Left cardiac atrium (tissue), 4 donors: ENCODE measurements around the gene ZMAT3. TPM values are rescaled to one million over a fixed set of nuclear protein-coding genes. Genes with fewer than 3 reads are reported as not detected.
"Not testable (repeated sequence)": the region's sequence is repeated elsewhere in the genome, so short reads cannot be mapped to it uniquely, and the experiment has no call there.

ENCODE experiments used
- ATAC-seq, 2 donors: fragments of 200-7000 bp; cut with Tn5 transposase; one replicate each; pipeline ENCODE4 v1.9.1; 2020; ENCODE audit warnings: mild to moderate bottlenecking in 2 of 2, moderate library complexity in 2 of 2
- DNase-seq: peaks from one replicate; pipeline ENCODE4 v3.0.0-alpha.2; 2020
- intact Hi-C, 2 donors: fragments of 100-400 bp; cut with DNase I; formaldehyde crosslinking; loops; one replicate each; pipeline versions ENCODE4 v1.14.1 to v1.15.1; 2022 to 2023
- long read RNA-seq: library from polyadenylated mRNA; unstranded; transcript quantifications from one replicate; pipeline ENCODE4 v2.0.0, GENCODE V29; 2021
- total RNA-seq, 2 donors: library from RNA; stranded (reverse); fragmentation: NEBNext Ultra II Directional; extraction: Animal tissue kit (Norgen Biotek cat#: 25700); gene quantifications; one replicate each; pipeline ENCODE4 v1.2.1, GENCODE V29; 2021
- donor health status: DM: no; HTN: yes; CAD: no.
- donor health status: DM: no; HTN: yes; CAD: no; lungs with severe emphysema.
- donor health status: DM: yes; HTN: yes; CAD: no.
- donor health status: Dilated cardiomyopathy.

Gene ZMAT3, protein sequence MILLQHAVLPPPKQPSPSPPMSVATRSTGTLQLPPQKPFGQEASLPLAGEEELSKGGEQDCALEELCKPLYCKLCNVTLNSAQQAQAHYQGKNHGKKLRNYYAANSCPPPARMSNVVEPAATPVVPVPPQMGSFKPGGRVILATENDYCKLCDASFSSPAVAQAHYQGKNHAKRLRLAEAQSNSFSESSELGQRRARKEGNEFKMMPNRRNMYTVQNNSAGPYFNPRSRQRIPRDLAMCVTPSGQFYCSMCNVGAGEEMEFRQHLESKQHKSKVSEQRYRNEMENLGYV
- total RNA-seq, result 10 to 100 TPM; 13.9 to 17.1 TPM
- long read RNA-seq, full-length matches to known transcripts, result 1 of 5 reads
- long read RNA-seq, partial matches to known transcripts, result 4 of 5 reads
- long read RNA-seq, other reads (novel, unspliced or antisense), result 0 of 5 reads

DNA sequence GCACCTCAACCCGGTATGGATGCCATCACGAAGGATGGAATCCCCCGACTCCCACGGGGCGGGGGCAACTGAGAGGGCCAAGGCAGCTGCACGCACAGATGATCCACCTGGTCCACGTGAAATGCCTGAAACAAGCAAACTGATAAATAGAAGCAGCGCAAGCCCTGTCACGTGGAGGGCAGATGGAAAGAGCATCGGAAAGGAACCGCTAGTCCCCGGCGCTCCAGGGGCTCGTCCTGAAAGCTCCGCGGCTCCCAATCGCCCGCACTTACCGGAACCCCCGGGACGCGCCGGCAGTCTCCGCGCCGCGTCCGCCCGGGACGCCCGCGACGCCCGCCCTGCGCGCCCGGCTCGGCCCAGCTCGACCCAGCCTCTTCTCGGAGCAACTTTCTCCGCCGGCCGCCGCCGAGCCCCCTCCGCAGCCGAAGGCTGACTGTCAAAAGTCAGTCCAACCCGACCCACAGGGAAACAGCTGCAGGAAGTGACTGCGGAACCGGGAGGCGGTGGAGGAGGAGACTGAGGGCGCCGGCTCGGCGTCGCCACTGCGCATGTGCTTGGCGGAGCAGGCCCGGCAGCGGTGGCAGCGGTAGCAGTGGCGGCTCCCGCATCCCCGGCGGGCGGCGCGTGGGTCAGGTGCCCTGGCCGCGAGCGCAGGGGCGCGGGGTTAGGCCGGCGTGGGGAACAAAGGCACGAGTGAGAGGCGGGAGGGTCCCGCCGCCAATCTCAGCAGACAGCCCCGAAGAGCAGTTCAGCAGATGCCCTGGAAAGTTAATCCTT is at the start of gene ZMAT3:
Gene ZMAT3, minus strand, starts transcription at position 487 of the 777 bp plus-strand sequence. CDS start 4,057 bp downstream, outside the sequence.
- intact Hi-C loops, result loop anchor here (10.0 kb wide), 2 partner anchors 47 to 57 kb away; no protein-coding TSS in a partner anchor
- DNase-seq (peak; percentile 93), ATAC-seq (peak; percentile 97 to 99)

DNA sequence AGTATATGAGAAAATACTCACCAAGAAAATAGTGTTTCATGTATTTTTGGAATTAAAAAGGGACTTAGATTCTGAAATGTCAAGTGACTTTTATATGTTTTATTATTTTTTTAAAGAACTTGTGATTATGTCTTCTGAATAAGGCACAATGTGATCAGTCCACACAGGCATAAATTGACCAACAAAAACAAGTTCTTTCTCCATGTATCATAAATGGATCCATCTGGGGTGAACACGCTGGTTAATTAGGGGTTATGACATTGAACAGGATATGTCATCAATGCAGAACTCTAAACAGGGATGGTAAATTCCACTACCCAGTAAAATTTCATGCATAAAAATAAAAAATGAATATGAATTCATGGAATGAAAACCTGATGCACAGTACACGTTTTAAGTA is 45.2 kb upstream of the ZMAT3 start:
- DNase-seq, result no peak
- intact Hi-C loops, result no loop called here

DNA sequence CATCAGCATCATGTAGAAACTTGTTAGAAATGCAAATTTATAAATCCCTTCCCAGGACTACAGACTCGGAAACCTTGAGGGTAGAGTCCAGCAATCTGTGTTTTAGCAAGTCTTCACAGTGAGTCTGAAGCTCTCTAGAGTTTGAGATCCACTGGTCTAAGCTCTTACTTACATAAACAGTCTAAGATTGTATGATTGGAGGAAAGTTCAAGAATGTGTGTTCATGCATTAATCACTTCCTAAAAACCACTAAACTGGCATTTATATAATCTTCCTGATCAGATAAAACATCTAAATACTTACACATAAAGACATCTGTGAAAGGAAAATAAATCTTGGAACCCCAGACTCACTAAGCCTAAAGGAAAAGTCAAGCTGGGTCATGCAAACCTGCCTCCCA is 43.8 kb upstream of the ZMAT3 start:
- intact Hi-C loops, DNase-seq, ATAC-seq: not testable (repeated sequence)

More for the DNA sequence above, 45.2 kb upstream of the ZMAT3 start:
- no peak for ATAC-seq

DNA sequence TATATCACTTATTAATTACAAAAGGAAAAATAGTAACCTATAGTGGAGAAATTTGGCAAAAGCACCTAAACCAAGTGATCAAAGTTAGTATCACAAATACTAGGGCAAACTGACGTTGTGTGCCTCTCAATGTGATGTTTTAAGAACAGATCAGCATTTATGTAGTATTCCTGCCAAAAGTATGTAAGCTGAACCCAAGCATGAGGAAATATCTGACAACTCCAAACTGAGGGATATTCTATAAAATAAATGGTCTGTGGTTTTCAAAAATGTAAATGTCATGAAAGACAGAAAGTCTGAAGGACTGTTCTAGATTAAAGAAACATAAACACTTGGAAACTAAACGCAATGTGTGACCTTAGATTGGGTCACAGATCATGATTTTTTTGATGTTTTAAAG is 42.3 kb upstream of the ZMAT3 start:
- DNase-seq, result no peak
- intact Hi-C loops, result no loop called here
- ATAC-seq, result no peak

DNA sequence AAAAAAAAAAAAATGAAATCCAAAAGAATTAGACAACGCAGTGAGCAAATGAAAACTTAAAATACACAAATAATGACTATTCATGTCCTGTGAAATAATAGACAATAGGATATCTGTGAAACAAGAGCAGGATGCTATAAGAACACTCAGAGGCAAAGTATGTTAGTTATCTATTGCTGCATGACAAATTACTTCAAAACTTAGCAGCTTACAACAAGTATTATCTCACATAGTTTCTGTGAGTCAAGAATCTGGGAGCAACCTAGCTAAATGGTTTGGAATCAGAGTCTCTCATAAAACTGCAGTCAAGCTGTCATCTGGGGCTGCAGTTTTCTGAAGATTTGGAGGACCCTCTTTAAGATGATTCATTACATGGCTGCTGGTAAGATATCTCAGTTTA is 36.5 kb upstream of the ZMAT3 start:
- DNase-seq, result no peak
- peak in 1 of 2 donors; percentile 16 for ATAC-seq
- intact Hi-C loops, result loop anchor here in 1 of 2 donors (10.0 kb wide), 1 partner anchor 207 kb away; no protein-coding TSS in a partner anchor

DNA sequence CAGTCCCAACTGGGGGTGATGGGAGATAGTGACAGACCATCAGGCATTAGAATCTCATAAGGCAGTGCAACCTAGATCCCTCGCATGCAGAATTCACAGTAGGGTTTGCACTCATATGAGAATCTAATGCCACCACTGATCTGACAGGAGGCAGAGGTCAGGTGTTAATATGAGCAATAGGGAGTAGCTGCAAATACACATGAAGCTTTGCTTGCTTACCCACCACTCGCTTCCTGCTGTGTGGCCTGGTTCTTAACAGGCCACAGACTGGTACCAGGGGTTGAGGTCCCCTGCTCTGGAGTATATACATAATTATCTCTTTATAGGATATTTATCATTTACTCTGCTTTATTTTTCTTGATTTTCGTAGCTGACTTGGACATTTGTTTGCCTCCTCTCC is 36.0 kb upstream of the ZMAT3 start:
- ATAC-seq, result no peak
- intact Hi-C loops, result loop anchor here in 1 of 2 donors (10.0 kb wide), 1 partner anchor 207 kb away; no protein-coding TSS in a partner anchor

DNA sequence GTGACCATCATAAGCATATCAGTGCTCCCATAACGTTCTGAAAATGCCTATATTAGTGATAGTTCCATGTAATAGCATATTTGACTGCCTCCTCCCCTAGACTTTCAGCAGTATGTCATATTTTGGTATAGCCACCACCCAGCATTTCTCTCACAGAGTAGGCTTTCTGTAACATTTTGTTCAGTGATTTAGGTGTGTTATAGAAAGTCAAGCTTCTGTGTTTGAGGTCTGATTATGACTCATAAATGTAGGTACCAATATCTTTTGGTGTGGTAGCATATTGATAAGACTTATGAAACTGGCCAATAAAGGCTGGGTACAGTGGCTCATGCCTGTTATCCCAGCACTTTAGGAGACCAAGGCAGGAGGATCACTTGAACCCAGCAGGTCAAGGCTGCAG is 34.3 kb upstream of the ZMAT3 start:
- DNase-seq (no peak), ATAC-seq (no peak)
- intact Hi-C loops, result loop anchor here in 1 of 2 donors (10.0 kb wide), 1 partner anchor 209 kb away; no protein-coding TSS in a partner anchor

More for the DNA sequence above, 36.0 kb upstream of the ZMAT3 start:
- DNase-seq, result no peak

DNA sequence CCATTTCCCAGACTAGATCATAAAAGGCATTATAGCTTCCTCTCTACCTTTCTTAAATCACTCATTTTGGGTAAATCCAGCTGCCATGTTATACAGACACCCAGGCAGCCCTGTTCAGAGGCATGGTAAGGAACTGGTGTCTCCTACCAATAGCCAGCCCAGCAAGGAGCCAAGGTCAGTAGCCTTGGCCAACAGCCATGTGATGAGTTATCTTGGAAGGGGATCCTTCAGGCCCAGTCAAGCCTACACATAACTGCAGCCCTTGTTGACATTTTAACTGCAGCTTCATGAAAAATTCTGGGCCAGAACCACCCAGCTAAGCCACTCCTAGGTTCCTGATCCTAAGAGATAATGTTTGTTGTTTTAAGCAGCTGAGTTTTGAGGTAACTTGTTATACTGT is 29.0 kb upstream of the ZMAT3 start:
- DNase-seq (no peak), ATAC-seq (no peak)
- intact Hi-C loops, result loop anchor here in 1 of 2 donors (10.0 kb wide), 1 partner anchor 214 kb away; no protein-coding TSS in a partner anchor

DNA sequence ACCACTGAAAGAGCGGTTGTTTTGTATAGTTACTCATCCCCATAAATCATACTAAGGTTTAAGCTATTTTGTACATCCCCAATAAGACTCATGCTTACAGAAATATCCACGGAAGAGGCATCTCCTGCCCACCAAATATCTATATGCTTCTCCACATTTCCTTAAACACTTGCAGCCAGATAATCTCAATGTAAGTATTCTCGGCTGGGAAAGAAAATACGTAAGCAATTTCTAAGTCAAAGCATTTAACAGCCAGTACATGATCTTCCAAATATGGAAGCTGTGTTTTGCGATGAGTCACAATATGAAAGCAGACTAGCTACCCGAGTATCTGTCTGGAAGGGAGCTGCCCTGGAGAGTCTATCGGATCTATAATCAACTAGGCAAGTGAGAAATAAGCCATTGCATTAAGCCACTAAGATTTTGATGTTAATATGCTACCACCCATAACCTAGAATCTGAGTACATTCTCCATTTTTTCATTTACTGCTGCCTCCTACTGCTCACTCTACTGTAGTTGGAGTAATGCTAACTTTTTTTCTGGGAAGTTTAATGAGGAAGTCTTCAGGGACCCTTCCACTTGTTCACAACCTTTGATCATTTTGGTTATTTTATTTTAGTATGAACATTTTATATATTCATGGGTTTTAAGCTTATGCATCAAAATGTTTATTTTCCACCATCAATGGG is 26.9 kb upstream of the ZMAT3 start:
- intact Hi-C loops, result no loop called here
- no peak for DNase-seq
- ATAC-seq, result no peak

DNA sequence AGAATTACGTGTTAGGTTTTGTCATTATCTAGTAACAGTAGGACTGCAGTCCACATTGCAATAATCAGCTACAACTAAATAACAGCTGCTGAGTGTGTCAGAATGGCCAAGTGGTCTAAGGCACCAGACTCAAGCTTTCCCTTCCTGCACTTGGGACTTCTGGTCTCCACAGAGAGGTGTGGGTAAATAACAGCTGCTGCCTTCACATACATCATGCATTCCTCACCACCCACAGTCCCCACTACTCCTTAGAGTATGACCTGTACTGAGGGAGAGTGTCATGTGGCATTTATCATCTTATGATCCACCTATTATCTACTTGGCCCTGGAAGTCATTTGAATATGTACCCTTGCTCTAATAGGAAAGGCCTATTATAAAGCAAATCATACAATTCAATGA is 22.2 kb upstream of the ZMAT3 start:
- no peak for ATAC-seq
- no peak for DNase-seq
- intact Hi-C loops, result no loop called here

DNA sequence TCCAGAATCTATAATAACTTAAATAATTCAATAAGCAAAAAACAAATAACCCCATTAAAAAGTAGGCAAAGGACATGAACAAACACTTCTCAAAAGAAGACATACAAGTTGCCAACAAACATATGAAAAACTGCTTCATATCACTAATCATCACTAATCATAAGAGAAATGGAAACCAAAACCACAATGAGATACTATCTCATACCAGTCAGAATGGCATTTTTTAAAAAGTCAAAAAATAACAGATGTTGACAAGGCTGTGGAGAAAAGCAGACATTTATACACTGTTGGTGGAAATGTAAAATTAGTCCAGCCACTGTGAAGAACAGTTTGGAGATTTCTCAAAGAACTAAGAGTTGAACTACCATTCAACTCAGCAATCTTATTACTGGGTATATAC is 19.5 kb upstream of the ZMAT3 start:
- DNase-seq, result no peak
- intact Hi-C loops, result no loop called here
- no peak for ATAC-seq

DNA sequence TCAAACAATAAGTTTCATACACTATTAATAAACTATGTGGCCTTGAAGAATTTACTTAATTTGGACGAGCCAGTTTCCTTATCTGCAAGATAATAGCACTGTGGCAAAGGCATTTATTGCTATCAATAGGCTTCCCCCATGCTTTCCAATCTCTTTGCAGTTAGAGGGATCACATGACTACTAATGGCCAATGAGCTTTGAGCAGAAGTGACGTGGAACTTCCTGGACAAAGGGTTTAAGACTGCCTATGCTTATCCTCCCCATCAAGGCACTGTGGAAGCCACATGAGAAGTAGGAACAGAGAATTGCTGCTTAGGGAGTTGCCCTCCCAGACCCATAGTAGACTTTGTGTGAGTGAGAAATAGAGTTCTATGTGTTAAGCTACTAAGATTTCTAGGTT is 16.7 kb upstream of the ZMAT3 start:
- DNase-seq (no peak), ATAC-seq (no peak)
- intact Hi-C loops, result no loop called here

DNA sequence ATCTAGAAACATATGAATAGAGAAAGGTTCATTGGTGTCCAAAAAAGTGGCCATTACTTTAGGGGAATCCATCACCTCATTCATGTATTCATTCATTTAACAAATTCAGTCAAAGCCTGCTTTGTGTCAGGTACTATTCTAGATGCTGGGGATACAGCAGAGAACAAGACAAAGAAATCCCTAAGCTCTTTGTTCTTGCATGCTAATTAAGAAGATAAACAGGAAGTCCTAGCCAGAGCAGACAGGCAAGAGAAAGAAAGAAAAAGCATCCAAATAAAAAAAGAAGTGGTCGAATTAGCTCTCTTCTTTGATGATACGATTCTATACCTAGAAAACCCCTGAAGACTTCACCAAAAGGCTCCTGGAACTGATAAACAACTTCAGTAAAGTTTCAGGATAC is 12.4 kb upstream of the ZMAT3 start:
- ATAC-seq, result no peak
- DNase-seq, result no peak
- intact Hi-C loops, result no loop called here

DNA sequence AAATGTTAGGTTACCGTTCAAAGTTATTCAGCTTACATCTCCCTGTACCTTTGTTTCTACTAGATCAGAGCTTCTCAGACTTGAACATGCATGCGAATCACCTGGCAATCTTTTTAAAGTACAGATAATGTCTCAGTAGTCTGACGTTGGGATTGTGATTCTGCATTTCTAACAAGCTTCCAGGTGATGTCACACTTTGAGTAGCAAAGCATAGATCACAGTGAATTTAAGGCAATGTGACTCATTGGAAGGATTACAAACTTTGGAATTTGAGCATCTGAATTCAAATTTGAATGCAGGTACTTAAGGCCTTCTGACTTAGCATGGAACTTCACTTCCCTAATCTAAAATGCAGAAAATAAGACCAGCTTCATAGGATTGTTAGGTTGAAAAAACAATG is 10.8 kb upstream of the ZMAT3 start:
- ATAC-seq (no peak), DNase-seq (no peak)
- intact Hi-C loops, result no loop called here

DNA sequence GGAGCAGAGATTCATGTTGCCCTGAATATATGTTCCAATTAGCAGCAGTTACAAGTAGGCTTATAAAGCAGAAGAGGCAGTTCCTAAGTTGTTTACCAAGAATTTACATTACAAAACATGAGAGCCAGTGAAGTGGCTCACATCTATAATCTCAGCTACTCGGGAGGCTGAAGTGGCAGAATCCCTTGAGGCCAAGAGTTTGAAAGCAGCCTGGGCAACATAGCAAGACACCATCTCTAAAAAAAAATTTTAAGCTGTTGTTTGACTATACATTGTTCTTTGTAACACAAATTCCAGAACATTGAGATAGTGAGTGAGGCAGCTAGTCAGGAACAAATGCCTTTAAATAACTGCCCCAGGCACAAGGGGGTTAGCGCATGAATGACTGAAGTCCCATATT is 10.3 kb upstream of the ZMAT3 start:
- no peak for DNase-seq
- no peak for ATAC-seq
- intact Hi-C loops, result no loop called here

DNA sequence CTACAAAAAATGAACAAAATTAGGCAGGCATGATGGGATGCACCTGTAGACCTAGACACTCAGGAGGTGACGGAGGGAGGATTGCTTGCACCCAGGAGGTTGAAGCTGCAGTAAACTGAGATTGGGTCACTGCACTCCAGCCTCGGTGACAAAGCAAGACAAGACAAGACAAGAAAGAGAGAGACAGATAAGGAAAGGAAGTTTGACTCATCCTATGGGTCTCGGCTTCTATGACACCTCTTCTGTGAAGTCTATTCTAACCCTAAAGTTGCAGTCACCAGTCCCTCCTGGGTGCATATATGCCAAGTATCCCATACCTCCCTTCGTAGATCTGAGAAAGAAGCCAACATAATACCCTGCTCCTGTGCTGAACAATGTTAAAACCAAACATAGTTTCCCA is 7.9 kb upstream of the ZMAT3 start:
- DNase-seq (no peak), ATAC-seq (no peak)
- intact Hi-C loops, result loop anchor here (10.0 kb wide), 2 partner anchors 55 to 65 kb away; no protein-coding TSS in a partner anchor

DNA sequence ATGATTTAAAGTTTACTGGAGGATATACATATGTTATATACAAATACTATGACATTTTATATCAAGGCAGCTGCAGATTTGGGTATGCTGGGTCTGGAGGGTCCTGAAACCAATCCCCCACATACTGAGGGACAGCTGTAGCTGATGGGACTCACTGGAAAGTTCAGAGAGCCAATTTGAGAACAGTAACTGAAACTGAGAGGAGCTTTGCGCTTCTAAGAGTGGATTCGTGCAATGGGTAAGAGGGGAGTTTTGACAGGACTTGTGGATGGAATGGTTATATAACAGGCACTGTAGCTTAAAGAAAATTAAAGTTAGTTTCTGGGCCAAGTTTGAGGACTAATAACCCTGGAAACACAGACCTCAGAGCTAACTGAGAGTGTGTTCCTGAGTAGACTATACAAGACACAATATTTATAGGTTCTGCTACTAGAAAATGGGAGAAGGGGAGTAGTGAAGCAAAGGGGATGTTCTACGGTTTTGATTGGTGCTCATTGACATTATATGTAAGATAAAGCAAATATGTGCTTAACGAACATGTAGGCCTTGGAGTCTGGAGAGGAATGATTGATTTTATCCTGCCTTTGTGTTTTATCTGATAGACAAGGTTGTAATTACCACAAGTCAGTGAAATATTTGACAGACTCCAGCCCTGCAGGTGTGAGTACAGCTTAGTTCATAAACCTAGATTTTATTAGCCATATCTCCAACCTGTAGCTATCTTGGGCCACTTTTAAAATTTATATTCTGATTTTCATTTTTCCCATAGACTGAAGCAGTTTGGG is 4.8 kb upstream of the ZMAT3 start:
- no peak for DNase-seq
- ATAC-seq, result no peak
- intact Hi-C loops, result loop anchor here (10.0 kb wide), 2 partner anchors 52 to 62 kb away; no protein-coding TSS in a partner anchor

DNA sequence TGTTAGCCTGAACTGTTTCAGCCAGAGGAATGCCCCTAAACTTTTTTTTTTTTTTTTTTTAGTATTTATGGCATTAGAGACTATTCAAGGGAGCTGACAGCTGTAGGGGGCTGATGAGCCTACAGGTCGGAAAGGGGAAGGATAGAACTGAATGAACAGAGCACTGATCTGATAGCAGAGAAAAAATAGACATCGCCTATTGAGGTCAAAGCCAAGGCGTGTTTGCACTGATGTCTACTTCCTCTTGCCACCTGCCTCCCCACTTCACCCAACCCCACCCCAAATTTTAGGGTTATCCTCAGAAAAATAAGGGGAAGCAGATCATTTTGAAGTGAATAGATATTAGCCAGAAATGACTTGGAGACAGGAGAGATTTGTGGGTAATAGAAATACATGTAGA is 3.0 kb upstream of the ZMAT3 start:
- intact Hi-C loops, result loop anchor here (10.0 kb wide), 2 partner anchors 50 to 60 kb away; no protein-coding TSS in a partner anchor
- DNase-seq (no peak), ATAC-seq (no peak)
